HEK293T (cell line): ENCODE data around the gene DCN.

Source experiments
- ARNT ChIP-seq: fragments of 450-650 bp; IDR thresholded peaks from 2 replicates; pipeline ENCODE4 v1.6.1; 2017; ENCODE audit warnings: mild to moderate bottlenecking
- BHLHE40 ChIP-seq: fragments of 450-650 bp; IDR thresholded peaks from 2 replicates; pipeline ENCODE4 v1.6.1; 2016; ENCODE audit warnings: mild to moderate bottlenecking, moderate library complexity, borderline replicate concordance
- CTBP1 ChIP-seq: fragments of 450-650 bp; IDR thresholded peaks from 2 replicates; pipeline ENCODE4 v1.6.1; 2016; ENCODE audit warnings: borderline replicate concordance
- ELF4 ChIP-seq: fragments of 450-650 bp; IDR thresholded peaks from 2 replicates; pipeline ENCODE4 v1.6.1; 2017; ENCODE audit warnings: antibody characterized with exemption
- FOXA1 ChIP-seq: fragments of 450-650 bp; IDR thresholded peaks from 2 replicates; pipeline ENCODE4 v1.6.1; 2016; ENCODE audit warnings: mild to moderate bottlenecking
- FOXK2 ChIP-seq: fragments of 450-650 bp; IDR thresholded peaks from 2 replicates; pipeline ENCODE4 v1.6.1; 2016; ENCODE audit warnings: mild to moderate bottlenecking
- FOXM1 ChIP-seq: fragments of 450-650 bp; IDR thresholded peaks from 2 replicates; pipeline ENCODE4 v1.6.1; 2017; ENCODE audit warnings: mild to moderate bottlenecking, borderline replicate concordance
- HDGF ChIP-seq: fragments of 450-650 bp; IDR thresholded peaks from 2 replicates; pipeline ENCODE4 v1.6.1; 2017; ENCODE audit warnings: antibody characterized with exemption, borderline replicate concordance
- LEF1 ChIP-seq: fragments of 450-650 bp; IDR thresholded peaks from 2 replicates; pipeline ENCODE4 v1.6.1; 2017; ENCODE audit warnings: mild to moderate bottlenecking, borderline replicate concordance
- NFRKB ChIP-seq: fragments of 450-650 bp; IDR thresholded peaks from 2 replicates; pipeline ENCODE4 v1.6.1; 2016; ENCODE audit warnings: mild to moderate bottlenecking, moderate library complexity
- PKNOX1 ChIP-seq: fragments of 450-650 bp; IDR thresholded peaks from 2 replicates; pipeline ENCODE4 v1.6.1; 2016
- SP1 ChIP-seq: fragments of 450-650 bp; IDR thresholded peaks from 2 replicates; pipeline ENCODE4 v1.6.1; 2017
- SUZ12 ChIP-seq: fragments of 450-650 bp; IDR thresholded peaks from 2 replicates; pipeline ENCODE4 v1.6.1; 2016; ENCODE audit warnings: mild to moderate bottlenecking
- TARDBP ChIP-seq: fragments of 450-650 bp; IDR thresholded peaks from 2 replicates; pipeline ENCODE4 v1.6.1; 2016

GRCh38 chr12:91094032-91094662, 88.5 kb downstream of the DCN start:
- TF ChIP-seq FOXM1: no peak
- TF ChIP-seq FOXK2: no peak
- TF ChIP-seq FOXA1: no peak
- TF ChIP-seq PKNOX1: no peak
- TF ChIP-seq SUZ12: no peak
- no peak for TF ChIP-seq LEF1
- TF ChIP-seq HDGF: no peak
- TF ChIP-seq NFRKB: no peak
- no peak for TF ChIP-seq BHLHE40
- TF ChIP-seq ARNT: no peak
- TF ChIP-seq SP1: no peak
- TF ChIP-seq ELF4: no peak
- TF ChIP-seq CTBP1: no peak
- no peak for TF ChIP-seq TARDBP
